GM23338 (cell line): ENCODE data around the gene IGFBPL1. TPM values are rescaled to one million over a fixed set of nuclear protein-coding genes. Genes with fewer than 3 reads are reported as not detected.

Experiments
- CREB1 ChIP-seq: fragments of 250-450 bp; sonication (Bioruptor Pico); IDR thresholded peaks from 2 replicates; pipeline ENCODE4 v1.5.0; 2020; ENCODE audit warnings: low read depth, mild to moderate bottlenecking, moderate library complexity
- EZH2 ChIP-seq: fragments of 200-600 bp; sonication (generic); IDR thresholded peaks from one replicate; pipeline ENCODE4 v1.8.0; 2017; ENCODE audit warnings: antibody characterized with exemption, mild to moderate bottlenecking, low read depth; ENCODE audit not compliant: unreplicated experiment
- EZH2phosphoT487 ChIP-seq: fragments of 200-600 bp; sonication (generic); IDR thresholded peaks from one replicate; pipeline ENCODE4 v1.8.1; 2018; ENCODE audit warnings: antibody characterized with exemption; ENCODE audit not compliant: unreplicated experiment
- JUNB ChIP-seq: IDR thresholded peaks from one replicate; pipeline ENCODE4 v1.6.1; 2016; ENCODE audit warnings: antibody characterized with exemption; ENCODE audit not compliant: unreplicated experiment
- NANOG ChIP-seq: IDR thresholded peaks from 2 replicates; pipeline ENCODE4 v1.6.1; 2016; ENCODE audit warnings: antibody characterized with exemption, borderline replicate concordance
- POLR2AphosphoS5 ChIP-seq: IDR thresholded peaks from 2 replicates; pipeline ENCODE4 v1.6.1; 2016; ENCODE audit warnings: antibody characterized with exemption, low read depth
- STAT1 ChIP-seq: IDR thresholded peaks from one replicate; pipeline ENCODE4 v1.6.1; 2016; ENCODE audit warnings: antibody characterized with exemption; ENCODE audit not compliant: unreplicated experiment
- ZNF462 ChIP-seq: fragments of 250-450 bp; sonication (Bioruptor Pico); IDR thresholded peaks from 2 replicates; pipeline ENCODE4 v1.5.0; 2020; ENCODE audit warnings: mild to moderate bottlenecking, moderate library complexity
- polyA plus RNA-seq: library from polyadenylated mRNA; unstranded; fragments of >200 nt; fragmentation: Nextera tagmentation; extraction: Ambion mirVana; gene quantifications from 2 replicates; pipeline ENCODE4 v1.2.1, GENCODE V29; 2016
- total RNA-seq: library from RNA; depleted of rRNA; stranded (reverse); fragments of >200 nt; shearing (Covaris generic); gene quantifications from 2 replicates; pipeline ENCODE4 v1.2.3, GENCODE V29; 2014
- TF ChIP-seq, protein P1 (sequence below), 2 experiments: fragments of 200-600 bp in 1 of 2; sonication (generic) in 1 of 2; conservative IDR thresholded peaks; 2 replicates each; pipeline versions ENCODE4 v1.5.1 to v1.6.1; 2016 to 2017; ENCODE audit warnings: antibody characterized with exemption in 2 of 2, low read depth in 2 of 2, mild to moderate bottlenecking in 2 of 2, moderate library complexity in 1 of 2
- TF ChIP-seq, protein P2 (sequence below): IDR thresholded peaks from 2 replicates; pipeline ENCODE4 v1.6.1; 2016; ENCODE audit warnings: antibody characterized with exemption

Gene IGFBPL1
- total and polyA plus RNA-seq, 2 experiments from 2014 or later, result 9.4 to 75.6 TPM

DNA sequence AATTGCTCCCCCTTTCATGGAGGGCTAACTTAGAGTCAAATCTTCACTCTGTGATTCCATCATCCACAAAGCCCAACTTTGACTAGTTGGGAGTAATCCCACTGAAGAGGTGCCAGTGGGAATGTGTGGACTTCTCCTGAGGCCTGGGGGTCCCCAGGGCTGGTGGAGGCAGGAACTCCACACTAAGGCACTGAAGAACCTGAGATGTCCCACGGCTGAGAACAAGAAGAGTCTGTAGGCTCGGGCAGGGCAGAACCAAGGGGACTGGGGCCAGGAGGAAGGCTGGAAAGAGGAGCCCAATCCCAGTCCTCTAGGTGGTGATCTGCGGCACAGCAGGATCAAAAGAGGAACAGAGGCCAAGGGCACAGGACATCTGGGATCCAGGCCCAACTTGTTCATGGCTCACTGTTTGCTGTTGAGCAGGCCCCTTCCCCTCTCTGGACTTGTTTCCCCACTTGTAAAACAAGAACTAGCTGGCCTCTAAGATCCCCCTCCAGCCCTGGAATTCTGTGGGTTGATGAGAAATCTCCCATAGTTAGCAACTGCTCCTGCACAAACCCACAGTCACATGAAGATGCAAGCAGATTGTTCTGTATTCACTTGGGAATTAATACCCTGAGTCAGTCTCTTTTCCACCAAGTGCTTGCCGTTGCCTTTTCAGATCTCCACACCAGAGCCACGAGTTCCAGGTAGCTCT is 64.4 kb downstream of the IGFBPL1 start (continued):
- TF ChIP-seq ZNF462 (CRISPR knock-in tag) (no peak), CREB1 (CRISPR knock-in tag) (no peak), NANOG (no peak), EZH2 (no peak), JUNB (no peak), EZH2phosphoT487 (no peak), POLR2AphosphoS5 (no peak), STAT1 (no peak)
- TF ChIP-seq, protein P1, sequence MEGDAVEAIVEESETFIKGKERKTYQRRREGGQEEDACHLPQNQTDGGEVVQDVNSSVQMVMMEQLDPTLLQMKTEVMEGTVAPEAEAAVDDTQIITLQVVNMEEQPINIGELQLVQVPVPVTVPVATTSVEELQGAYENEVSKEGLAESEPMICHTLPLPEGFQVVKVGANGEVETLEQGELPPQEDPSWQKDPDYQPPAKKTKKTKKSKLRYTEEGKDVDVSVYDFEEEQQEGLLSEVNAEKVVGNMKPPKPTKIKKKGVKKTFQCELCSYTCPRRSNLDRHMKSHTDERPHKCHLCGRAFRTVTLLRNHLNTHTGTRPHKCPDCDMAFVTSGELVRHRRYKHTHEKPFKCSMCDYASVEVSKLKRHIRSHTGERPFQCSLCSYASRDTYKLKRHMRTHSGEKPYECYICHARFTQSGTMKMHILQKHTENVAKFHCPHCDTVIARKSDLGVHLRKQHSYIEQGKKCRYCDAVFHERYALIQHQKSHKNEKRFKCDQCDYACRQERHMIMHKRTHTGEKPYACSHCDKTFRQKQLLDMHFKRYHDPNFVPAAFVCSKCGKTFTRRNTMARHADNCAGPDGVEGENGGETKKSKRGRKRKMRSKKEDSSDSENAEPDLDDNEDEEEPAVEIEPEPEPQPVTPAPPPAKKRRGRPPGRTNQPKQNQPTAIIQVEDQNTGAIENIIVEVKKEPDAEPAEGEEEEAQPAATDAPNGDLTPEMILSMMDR (conservative IDR thresholded peaks at IDR 0.05; ENCODE audit: low read depth in 2 of 2), result no peak
- TF ChIP-seq, protein P2, sequence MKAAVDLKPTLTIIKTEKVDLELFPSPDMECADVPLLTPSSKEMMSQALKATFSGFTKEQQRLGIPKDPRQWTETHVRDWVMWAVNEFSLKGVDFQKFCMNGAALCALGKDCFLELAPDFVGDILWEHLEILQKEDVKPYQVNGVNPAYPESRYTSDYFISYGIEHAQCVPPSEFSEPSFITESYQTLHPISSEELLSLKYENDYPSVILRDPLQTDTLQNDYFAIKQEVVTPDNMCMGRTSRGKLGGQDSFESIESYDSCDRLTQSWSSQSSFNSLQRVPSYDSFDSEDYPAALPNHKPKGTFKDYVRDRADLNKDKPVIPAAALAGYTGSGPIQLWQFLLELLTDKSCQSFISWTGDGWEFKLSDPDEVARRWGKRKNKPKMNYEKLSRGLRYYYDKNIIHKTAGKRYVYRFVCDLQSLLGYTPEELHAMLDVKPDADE, result no peak
